GM19463 (cell line): ENCODE data around the gene SPATA16.

ENCODE experiments used
- ATAC-seq: cut with Tn5 transposase; IDR thresholded peaks from one replicate; pipeline ENCODE4 v1.9.1; 2021; ENCODE audit warnings: mild to moderate bottlenecking, moderate library complexity; ENCODE audit not compliant: unreplicated experiment

Gene SPATA16

DNA sequence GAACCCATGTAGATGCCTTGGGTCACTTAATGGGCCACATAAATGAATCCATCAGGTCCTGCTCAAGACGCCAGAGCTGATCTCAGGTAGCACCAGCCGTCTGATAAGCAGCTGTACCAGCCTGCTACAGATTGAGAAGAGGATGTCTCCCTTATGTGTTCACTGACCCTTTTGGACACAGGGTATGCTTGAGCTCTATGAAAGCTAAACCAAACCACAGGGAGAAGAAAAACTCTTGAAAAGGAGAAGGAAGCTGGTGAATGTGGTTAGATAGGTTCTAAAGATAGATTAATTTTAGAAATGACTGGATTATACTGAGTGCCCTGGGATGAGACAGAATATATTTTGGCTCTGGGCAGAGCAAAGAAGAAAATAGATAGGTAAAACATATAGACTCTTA, 187.5 kb downstream of the SPATA16 start:
- no peak for ATAC-seq

GRCh38 chr3:172951511-172951910, 189.5 kb downstream of the SPATA16 start:
- ATAC-seq = no peak

DNA sequence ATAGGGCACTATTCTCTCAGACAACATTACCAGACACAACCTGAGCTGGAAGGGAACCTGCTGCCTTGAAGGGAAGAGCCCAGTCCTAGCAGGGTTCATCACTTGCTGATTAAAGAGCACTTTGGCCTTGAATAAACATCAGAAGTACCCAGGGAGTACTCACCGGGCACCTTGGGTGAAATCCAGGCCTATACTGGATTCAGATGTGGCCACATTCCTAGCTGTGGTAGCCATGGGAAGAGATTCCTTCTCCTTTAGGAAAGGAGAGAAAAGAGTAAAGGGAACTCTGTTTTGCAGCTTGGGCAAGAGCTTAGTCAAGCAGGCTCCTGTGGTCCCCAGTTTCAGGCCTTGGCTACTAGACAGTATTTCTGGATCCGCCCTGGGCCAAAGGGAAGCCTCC, 195.0 kb downstream of the SPATA16 start:
- no peak for ATAC-seq

DNA sequence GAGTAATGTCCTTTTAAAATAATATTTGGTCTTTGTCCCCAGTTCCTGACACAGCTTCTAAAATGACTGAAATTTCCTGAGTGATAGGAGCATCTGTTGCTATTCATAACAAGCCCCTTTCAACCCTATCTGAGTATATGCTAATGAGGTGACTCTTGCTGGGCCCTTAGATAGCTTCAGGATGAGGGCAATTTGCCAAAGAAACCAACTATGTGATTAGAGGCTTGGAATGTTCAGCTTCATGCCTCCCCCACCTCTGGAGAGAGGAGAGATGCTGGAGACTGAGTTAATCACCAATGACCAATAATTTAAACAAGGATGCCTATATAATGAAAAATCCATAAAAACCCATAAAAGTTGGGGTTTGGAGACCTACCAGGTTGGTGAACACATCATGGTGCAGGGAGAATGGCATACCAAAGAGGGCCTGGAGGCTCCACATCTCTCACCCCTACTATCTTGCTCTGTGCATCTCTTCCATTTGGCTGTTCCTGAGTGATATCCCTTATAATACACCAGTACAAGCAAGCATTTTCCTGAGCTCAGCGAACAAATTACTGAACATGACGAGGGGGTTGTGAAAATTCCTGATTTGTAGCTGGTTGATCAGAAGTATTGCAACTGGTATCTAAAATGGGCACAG, 201.3 kb downstream of the SPATA16 start:
- ATAC-seq = no peak

DNA sequence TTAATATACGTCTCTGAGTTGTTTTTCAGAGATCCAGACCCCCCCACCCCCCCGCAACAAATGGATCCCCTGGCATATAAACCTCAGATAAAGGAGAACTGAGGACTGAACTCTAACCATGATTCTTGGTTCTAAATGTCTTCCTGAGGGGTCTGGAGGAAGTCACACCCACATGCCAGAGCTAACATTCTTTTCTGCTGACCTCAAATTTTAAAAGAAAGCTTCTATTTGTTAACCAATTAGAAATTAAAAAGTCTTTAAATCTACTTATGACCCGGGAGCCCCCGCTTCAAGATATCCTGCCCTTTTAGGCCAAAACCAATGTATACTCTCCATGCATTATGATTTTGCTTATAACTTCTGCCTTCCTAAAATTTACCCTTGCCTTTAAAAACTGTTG, 202.2 kb downstream of the SPATA16 start:
- no peak for ATAC-seq

DNA sequence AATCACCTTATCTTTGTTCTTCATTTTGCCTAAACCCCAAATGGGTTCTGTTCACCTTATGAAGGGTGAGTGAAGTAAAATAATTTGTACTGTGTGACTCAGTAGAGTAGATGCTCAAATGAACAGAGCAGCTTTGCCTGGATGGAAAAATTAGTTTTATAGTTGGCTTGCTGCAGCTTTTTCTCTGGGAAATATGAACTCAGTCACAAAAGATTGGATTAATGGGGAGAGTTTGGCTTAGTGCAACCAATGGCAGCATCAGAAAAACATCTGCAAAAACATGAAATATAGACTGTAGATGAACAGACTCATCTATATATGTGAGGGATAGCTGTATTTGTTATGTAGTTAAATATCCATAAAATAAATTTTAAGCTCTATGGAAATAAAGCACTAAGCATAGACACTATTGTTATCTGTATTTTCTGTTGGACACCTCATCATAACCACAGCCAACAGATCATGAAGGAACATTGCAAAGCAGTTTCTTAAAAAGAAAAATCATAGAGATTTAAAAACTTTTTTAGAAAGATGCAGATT, 209.2 kb downstream of the SPATA16 start:
- ATAC-seq = no peak

DNA sequence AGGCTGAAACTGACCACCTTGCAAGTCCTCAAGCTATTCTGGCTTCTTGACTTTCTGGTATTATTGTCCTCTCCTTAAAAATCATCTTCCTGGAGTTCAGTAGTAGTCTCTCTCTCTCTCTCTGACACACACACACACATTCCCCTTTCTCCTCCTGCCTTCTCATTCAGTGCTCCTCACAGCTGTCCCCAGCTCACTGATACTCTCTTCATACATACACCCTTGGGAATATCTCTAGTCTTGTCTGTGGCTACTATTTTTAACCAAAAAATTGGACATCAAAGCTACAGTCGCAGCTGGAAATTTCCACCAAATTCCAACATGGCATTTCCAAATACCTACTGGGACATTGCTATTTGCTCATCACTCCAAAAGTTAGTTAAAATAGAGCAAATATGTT, 211.6 kb downstream of the SPATA16 start:
- no peak for ATAC-seq

DNA sequence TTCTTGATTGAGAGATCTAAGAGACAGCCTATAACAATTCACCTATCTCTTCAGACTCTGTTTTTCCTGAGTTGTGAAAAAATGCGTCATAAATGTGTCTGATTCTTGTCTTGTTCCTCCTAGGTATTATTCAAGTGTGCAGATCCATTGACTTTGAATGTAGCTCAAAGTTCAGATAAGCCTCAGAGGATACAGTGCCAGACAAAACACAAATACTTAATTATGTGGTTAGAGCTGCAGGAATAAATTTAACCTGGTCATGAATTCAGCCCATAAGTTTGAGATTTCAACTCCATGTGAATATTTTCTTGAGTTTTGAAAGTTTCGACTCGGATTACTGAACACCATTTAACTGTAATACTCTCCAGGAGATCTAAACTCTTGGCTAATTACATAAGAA, 216.5 kb downstream of the SPATA16 start:
- ATAC-seq = no peak

- no peak for ATAC-seq
Observed at GRCh38 chr3:172919297-172919683, 221.7 kb downstream of the SPATA16 start.

GRCh38 chr3:172918568-172919296, 222.3 kb downstream of the SPATA16 start:
- ATAC-seq = no peak

- no peak for ATAC-seq
Observed at GRCh38 chr3:172918165-172918564, 222.9 kb downstream of the SPATA16 start.

DNA sequence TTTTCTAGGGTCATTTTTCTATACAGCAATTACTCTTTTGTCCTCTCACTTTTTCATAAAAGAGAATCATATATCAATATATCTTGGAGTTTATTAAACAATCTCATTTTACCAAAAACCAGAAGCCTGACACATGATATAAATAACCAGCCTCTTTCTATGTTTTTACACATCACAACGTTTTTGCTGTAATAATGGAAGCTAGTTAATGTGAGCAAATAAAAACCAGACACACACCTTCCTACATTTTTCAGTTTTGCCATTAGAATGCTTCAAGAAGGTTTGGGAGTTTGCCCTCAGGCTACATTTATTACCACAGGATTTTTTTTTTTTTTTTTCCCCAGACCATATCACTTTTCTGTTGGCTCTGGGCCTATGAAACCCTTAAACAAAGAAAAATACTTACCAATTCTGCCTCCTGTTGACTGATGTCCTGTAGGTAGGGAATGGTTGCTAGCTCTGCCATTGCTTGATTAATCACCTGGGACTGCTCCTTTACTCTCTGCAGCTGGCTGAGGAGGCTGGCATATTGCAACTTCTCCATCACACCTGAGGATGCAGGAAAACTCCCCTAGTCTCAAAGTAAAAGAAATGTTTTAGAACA, 225.0 kb downstream of the SPATA16 start:
- no peak for ATAC-seq

- ATAC-seq = no peak
Observed at GRCh38 chr3:172914854-172915253, 226.2 kb downstream of the SPATA16 start.

GRCh38 chr3:172913911-172914655, 227.0 kb downstream of the SPATA16 start:
- ATAC-seq = peak; percentile 50

DNA sequence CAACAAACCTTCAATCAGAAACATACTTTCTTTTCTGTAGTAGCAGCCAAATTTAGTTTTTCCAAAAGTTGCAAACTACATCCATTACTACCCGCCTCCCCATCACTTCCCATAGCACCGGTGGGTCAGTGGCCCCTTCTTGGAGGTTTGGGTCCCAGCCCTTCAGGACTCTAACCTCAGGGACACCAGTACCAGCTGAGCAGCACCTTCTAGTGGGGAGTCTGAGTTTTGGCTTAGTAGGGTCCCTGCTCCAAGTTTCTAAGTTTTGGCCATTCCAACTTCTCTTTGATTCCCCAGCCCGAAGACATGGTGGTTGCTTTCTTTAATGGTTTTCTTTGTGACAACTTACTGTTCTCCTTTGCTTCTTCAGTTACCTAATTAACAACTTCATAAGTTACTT, 229.9 kb downstream of the SPATA16 start:
- no peak for ATAC-seq

DNA sequence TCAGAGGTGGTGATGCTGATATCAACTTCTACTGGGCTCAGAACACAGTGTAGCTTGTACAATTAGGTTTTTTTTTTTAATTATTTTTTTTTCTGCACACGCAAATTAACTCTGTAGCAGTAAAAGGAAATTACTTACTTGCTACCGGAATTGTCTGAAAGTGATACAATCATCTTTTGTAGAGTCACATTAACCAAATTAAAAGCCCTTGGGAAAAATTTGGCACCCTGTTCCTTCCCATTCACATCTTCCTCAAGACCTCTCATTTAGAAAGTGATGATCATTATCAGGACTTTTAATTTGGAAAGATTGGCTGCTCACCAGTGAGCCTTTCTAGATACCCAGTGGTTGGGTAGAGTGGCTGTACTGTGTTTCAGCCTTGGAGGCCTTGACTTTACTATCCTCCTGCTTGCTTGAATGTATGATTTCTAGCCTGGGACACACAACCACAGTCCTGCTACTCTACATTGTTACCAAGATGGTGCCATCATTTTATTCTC, 232.2 kb downstream of the SPATA16 start:
- no peak for ATAC-seq

GRCh38 chr3:172905451-172905850, 235.6 kb downstream of the SPATA16 start:
- no peak for ATAC-seq

DNA sequence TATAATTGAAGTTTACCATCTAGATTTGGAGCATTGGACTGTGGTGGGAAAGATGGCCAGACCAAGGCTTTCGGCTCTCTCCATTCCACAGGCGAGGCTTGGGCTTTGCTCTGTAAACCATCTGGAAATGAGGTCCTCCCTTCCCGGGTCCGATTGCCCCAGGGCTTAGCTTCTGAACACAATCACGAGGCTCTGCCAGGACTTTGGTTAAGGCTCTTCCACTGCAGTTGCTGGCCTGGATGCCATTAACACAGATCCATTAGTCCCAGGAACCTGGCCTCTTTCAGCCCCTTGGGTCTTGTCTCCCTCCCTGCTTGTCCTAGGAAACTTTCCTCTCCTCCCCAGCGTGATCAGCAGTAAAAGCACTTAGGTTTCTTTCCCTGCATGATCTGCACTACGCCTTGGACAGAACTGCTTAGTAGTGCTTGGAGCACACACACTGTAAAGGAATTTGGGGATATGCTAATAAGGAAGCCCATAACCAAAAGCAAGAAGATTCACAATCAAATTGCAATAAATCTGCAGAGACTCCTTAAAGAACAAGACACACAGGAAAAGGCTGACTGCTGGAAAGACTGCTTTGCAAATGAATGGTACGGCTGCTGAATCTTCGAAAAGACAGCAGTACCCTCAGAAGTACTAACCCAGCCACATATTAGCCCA, 236.2 kb downstream of the SPATA16 start:
- no peak for ATAC-seq

DNA sequence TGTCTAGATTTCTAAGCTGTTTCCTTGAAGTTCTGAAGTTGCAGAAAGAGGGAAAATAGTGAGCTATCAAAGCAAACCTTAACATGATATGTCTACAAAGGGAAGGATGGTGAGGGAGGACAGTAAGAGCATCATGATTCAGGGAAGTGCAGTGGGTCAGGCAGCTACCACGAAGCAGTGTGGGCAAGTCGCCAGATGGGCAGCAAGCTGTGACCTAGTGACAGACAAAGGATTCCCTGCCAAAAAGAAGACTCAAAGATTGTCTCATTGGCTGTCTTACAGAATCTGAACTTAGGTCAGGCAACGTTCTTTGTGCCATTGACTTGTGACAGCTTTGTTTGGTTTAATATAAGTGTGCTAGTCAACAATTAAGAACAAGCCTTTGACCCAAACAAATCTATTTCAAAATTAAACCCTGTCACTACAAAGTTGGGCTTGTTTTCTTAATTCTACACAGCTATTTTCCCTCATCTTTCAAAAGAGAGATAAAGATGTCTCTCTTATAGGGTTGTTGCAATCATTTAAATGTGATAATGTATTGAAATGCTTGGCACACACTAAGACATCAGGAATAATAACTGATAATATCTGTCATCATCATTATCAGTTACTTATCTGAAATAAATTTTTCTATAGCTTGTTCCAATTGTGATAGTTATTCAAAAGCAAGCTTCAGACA, 237.3 kb downstream of the SPATA16 start:
- no peak for ATAC-seq

- no peak for ATAC-seq
Observed at GRCh38 chr3:172892158-172892557, 248.9 kb downstream of the SPATA16 start.
